GM19397 (cell line): ENCODE measurements around the gene HNRNPH2.

ENCODE experiments used
- ATAC-seq: cut with Tn5 transposase; IDR thresholded peaks from one replicate; pipeline ENCODE4 v1.9.1; 2021; ENCODE audit warnings: mild to moderate bottlenecking, moderate library complexity; ENCODE audit not compliant: unreplicated experiment

HNRNPH2 gene

GRCh38 chrX:101450961-101451360, 42.9 kb downstream of the HNRNPH2 start:
- no peak for ATAC-seq

DNA sequence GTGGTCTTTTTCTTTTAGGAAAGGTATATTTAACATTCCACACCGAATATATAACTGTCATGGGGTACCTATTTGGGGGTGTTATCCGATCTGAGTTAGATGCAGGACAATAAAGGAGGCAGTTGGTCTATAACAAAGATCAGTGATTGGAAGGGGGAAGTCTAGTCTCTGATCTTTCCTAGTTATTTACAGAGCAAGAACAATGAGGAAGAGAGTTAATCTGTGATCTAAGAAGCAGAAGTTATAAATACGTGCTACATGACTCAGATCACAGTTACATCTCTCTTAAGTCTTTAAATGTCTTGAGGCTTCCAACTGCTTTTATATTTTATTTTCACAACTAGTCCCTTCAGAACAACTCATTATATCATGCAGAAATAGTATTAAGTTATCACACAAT, 44.0 kb downstream of the HNRNPH2 start:
- no peak for ATAC-seq

GRCh38 chrX:101460669-101461068, 52.6 kb downstream of the HNRNPH2 start:
- no peak for ATAC-seq

DNA sequence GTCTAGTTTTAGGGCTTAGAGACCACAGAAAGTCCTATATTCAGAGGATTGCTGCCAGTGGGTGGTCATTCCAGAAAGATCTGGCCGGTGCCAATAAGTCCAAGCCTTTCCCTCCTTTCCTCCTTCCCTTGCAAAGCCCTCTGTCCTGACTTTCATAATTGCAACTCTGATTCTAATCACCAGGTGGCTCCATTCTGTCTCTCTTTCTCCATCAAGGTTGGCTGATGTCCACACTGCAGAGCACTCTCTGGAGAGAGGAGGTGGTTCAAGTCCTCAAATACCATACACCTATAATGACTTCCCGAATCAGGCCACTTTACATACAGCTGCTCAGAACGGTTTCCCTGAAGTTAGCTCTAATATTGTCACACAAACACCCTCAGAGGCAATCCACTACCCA, 54.9 kb downstream of the HNRNPH2 start:
- ATAC-seq: no peak
